ENCODE measurements around the gene ATP2B3. TPM values are rescaled to one million over a fixed set of nuclear protein-coding genes. Genes with fewer than 3 reads are reported as not detected.
"Not testable (repeated sequence)": the region's sequence is repeated elsewhere in the genome, so short reads cannot be mapped to it uniquely, and the experiment has no call there.

ATP2B3 gene
- total RNA-seq, 1 donor from 2014 or later: 0.43 TPM

GRCh38 chrX:153603131-153603656, 85.8 kb downstream of the ATP2B3 start:
- no peaks in the 10 kb centered on the region for H3K9me3 Mint-ChIP-seq
- no peaks in the 10 kb centered on the region for H3K36me3 Mint-ChIP-seq
- DNase-seq (ENCODE audit: extremely low spot score, unreplicated experiment): no peak
- no peak for TF ChIP-seq CTCF (conservative IDR thresholded peaks at IDR 0.05)
- H3K4me3 Mint-ChIP-seq: no peak overlapping the region
- peaks cover 5% of the 10 kb centered on the region for H3K4me1 Mint-ChIP-seq (ENCODE audit: unreplicated experiment)
- no peak overlapping the region for H3K27ac Mint-ChIP-seq
- peaks cover 4% of the 10 kb centered on the region for H3K27me3 Mint-ChIP-seq

GRCh38 chrX:153604666-153605380, 87.4 kb downstream of the ATP2B3 start:
- H3K36me3 Mint-ChIP-seq; H3K27ac Mint-ChIP-seq; H3K4me1 Mint-ChIP-seq (ENCODE audit: unreplicated experiment); DNase-seq (ENCODE audit: extremely low spot score, unreplicated experiment); H3K9me3 Mint-ChIP-seq; H3K4me3 Mint-ChIP-seq: not testable (repeated sequence)
- peaks cover 10% of the 10 kb centered on the region for H3K27me3 Mint-ChIP-seq

- H3K27ac Mint-ChIP-seq: no peak overlapping the region
- TF ChIP-seq CTCF (conservative IDR thresholded peaks at IDR 0.05): no peak
- H3K36me3 Mint-ChIP-seq: no peaks in the 10 kb centered on the region
- H3K4me3 Mint-ChIP-seq: no peak overlapping the region
- no peaks in the 10 kb centered on the region for H3K4me1 Mint-ChIP-seq (ENCODE audit: unreplicated experiment)
- peaks cover 10% of the 10 kb centered on the region for H3K27me3 Mint-ChIP-seq
- no peaks in the 10 kb centered on the region for H3K9me3 Mint-ChIP-seq
- DNase-seq (ENCODE audit: extremely low spot score, unreplicated experiment): no peak
These were observed 89.1 kb downstream of the ATP2B3 start for GRCh38 chrX:153606503-153606902.

DNA sequence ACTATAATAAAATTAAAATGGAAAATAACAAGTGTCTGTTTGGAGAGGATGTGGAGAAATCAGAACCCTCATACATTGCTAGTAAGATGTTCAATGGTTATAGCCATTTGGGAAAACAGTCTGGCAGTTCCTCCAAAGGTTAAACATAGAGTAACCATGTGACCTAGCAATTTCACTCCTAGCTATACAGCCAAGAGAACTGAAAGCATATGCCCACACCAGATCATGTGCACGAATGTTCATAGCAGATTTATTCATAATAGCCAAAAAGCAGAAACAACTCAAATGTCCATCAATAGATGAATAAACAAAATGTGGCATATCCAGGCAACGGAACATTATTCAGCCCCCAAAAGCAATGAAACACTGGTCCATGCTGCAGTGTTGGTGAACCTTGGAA, 90.9 kb downstream of the ATP2B3 start:
- Mint-ChIP-seq H3K9me3 (no peaks in the 10 kb centered on the region), H3K4me3 (peak overlapping the region; percentile 11), H3K36me3 (no peaks in the 10 kb centered on the region), H3K27ac (no peak overlapping the region), H3K4me1 (ENCODE audit: unreplicated experiment) (no peaks in the 10 kb centered on the region), H3K27me3 (peaks cover 13% of the 10 kb centered on the region)
- no peak for TF ChIP-seq CTCF (conservative IDR thresholded peaks at IDR 0.05)
- DNase-seq (ENCODE audit: extremely low spot score, unreplicated experiment): no peak

DNA sequence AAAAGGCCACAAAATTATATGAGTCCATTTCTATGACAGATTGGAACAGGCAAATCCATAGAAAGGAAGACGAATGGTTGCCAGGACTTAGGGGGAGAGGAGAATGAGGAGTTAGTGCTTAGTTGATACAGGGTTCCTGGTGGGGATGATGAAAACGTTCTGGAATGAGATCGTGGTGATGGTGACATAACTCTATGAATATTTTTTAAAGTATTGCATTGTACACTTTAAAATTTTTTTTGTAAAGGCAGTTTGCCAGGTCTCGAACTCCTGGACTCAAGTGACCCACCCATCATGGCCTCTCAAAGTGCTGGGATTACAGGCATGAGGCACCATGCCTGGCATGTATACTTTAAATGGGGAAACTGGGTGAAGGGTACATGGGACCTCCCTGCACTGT, 91.4 kb downstream of the ATP2B3 start:
- Mint-ChIP-seq H3K36me3 (no peaks in the 10 kb centered on the region), H3K27ac (no peak overlapping the region), H3K27me3 (peaks cover 17% of the 10 kb centered on the region), H3K4me1 (ENCODE audit: unreplicated experiment) (no peaks in the 10 kb centered on the region), H3K4me3 (peak overlapping the region; percentile 11), H3K9me3 (no peaks in the 10 kb centered on the region)
- no peak for DNase-seq (ENCODE audit: extremely low spot score, unreplicated experiment)
- no peak for TF ChIP-seq CTCF (conservative IDR thresholded peaks at IDR 0.05)

DNA sequence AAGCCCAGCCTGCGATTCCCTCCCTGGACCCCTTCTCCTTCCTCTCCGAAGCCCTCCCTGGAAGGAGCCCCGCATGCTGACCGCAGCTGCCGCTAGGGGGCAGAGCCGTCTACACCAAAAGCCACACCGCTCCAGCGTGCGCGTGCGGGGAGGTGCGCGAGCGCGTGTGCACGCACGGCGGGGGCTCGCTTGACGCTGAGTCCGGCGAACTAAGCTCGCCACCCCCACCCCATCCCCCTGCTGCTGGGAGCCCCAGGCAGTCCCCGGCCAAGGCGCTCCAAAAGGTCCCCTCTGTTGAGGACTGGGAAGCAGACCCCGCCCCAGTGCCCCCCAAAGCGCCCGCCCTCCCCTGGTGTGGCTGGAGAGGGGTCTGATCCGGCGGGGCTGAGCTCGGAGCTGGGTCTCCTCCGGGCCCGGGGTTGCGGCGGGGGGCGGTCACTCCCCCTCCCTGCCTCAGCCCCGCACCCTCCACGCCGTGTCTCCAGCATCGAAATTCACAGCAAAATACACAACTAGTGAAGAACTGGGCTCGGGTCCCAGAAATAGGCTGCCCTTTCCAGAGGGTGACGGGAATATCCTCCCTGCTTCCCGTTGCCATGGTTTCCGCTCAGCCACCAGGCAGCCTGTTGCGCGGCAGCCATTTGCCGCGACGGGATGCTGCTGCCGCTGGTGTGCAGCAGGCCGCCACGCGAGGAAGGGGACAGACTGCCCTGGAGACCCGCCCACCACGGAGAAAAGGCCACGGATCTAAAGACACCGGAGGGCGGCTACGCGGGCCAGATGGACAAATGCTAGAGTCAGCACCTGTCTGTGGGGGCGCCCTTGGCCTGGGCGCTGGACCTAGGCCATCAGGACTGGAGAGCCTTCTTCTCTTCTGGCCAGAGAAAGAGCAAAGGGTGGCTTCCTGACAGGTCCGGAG, 92.7 kb downstream of the ATP2B3 start:
- H3K4me3 Mint-ChIP-seq: peak overlapping the region; percentile 84
- H3K36me3 Mint-ChIP-seq: no peaks in the 10 kb centered on the region
- no peaks in the 10 kb centered on the region for H3K9me3 Mint-ChIP-seq
- no peak overlapping the region for H3K27ac Mint-ChIP-seq
- peak; percentile 87 for DNase-seq (ENCODE audit: extremely low spot score, unreplicated experiment)
- H3K27me3 Mint-ChIP-seq: peaks cover 24% of the 10 kb centered on the region
- H3K4me1 Mint-ChIP-seq (ENCODE audit: unreplicated experiment): no peaks in the 10 kb centered on the region
- peak; percentile 86 for TF ChIP-seq CTCF (conservative IDR thresholded peaks at IDR 0.05)
